ENCODE data around the gene SCAMP4. TPM values are rescaled to one million over a fixed set of nuclear protein-coding genes. Genes with fewer than 3 reads are reported as not detected.

Gene SCAMP4
- total and polyA plus RNA-seq, 9 of the 15 experiments (the other 6 are each of a cell fraction or from before 2014, with no cell fraction given) = 0.81 to 45.9 (median 12.8) TPM

- TF ChIP-seq, protein P1, sequence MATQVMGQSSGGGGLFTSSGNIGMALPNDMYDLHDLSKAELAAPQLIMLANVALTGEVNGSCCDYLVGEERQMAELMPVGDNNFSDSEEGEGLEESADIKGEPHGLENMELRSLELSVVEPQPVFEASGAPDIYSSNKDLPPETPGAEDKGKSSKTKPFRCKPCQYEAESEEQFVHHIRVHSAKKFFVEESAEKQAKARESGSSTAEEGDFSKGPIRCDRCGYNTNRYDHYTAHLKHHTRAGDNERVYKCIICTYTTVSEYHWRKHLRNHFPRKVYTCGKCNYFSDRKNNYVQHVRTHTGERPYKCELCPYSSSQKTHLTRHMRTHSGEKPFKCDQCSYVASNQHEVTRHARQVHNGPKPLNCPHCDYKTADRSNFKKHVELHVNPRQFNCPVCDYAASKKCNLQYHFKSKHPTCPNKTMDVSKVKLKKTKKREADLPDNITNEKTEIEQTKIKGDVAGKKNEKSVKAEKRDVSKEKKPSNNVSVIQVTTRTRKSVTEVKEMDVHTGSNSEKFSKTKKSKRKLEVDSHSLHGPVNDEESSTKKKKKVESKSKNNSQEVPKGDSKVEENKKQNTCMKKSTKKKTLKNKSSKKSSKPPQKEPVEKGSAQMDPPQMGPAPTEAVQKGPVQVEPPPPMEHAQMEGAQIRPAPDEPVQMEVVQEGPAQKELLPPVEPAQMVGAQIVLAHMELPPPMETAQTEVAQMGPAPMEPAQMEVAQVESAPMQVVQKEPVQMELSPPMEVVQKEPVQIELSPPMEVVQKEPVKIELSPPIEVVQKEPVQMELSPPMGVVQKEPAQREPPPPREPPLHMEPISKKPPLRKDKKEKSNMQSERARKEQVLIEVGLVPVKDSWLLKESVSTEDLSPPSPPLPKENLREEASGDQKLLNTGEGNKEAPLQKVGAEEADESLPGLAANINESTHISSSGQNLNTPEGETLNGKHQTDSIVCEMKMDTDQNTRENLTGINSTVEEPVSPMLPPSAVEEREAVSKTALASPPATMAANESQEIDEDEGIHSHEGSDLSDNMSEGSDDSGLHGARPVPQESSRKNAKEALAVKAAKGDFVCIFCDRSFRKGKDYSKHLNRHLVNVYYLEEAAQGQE (IDR thresholded peaks at IDR 0.05; ENCODE audit: borderline replicate concordance) = peak; percentile 91
- TF ChIP-seq, protein P1 (CRISPR knock-in tag; IDR thresholded peaks at IDR 0.05; ENCODE audit: low read depth) = no peak; the same call in 1 of the 2 replicates
- TF ChIP-seq, protein P2, sequence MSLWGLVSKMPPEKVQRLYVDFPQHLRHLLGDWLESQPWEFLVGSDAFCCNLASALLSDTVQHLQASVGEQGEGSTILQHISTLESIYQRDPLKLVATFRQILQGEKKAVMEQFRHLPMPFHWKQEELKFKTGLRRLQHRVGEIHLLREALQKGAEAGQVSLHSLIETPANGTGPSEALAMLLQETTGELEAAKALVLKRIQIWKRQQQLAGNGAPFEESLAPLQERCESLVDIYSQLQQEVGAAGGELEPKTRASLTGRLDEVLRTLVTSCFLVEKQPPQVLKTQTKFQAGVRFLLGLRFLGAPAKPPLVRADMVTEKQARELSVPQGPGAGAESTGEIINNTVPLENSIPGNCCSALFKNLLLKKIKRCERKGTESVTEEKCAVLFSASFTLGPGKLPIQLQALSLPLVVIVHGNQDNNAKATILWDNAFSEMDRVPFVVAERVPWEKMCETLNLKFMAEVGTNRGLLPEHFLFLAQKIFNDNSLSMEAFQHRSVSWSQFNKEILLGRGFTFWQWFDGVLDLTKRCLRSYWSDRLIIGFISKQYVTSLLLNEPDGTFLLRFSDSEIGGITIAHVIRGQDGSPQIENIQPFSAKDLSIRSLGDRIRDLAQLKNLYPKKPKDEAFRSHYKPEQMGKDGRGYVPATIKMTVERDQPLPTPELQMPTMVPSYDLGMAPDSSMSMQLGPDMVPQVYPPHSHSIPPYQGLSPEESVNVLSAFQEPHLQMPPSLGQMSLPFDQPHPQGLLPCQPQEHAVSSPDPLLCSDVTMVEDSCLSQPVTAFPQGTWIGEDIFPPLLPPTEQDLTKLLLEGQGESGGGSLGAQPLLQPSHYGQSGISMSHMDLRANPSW (CRISPR knock-in tag; IDR thresholded peaks at IDR 0.05) = 0 out of 2 replicates have a peak, but pooled peaks have one; percentile 14
- peak in 1 of 2 experiments; percentile 66; a peak in 1 of 4 replicates for TF ChIP-seq SRF (CRISPR knock-in tag; IDR thresholded peaks at IDR 0.05)
- TF ChIP-seq SMARCB1 (IDR thresholded peaks at IDR 0.05; ENCODE audit: insufficient read length, low read depth) = no peak
- TF ChIP-seq USF2 (CRISPR knock-in tag; IDR thresholded peaks at IDR 0.05) = peak; percentile 99
- TF ChIP-seq RBM14 (IDR thresholded peaks at IDR 0.05; ENCODE audit: borderline replicate concordance, insufficient read depth, low read depth, low read length) = 0 out of 2 replicates have a peak, but pooled peaks have one; percentile 79
- peak; percentile 79 for TF ChIP-seq NEUROD1 (IDR thresholded peaks at IDR 0.05; ENCODE audit: borderline replicate concordance, low read depth, low read length, partially characterized antibody)
- no peak; a peak in 1 of 4 replicates for TF ChIP-seq NONO (IDR thresholded peaks at IDR 0.05; ENCODE audit: low read depth in 2 of 2, low read length in 1 of 2)
- TF ChIP-seq, protein P3, sequence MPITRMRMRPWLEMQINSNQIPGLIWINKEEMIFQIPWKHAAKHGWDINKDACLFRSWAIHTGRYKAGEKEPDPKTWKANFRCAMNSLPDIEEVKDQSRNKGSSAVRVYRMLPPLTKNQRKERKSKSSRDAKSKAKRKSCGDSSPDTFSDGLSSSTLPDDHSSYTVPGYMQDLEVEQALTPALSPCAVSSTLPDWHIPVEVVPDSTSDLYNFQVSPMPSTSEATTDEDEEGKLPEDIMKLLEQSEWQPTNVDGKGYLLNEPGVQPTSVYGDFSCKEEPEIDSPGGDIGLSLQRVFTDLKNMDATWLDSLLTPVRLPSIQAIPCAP (CRISPR knock-in tag; IDR thresholded peaks at IDR 0.05; ENCODE audit: borderline replicate concordance) = no peak
- TF ChIP-seq GATAD2B (IDR thresholded peaks at IDR 0.05; ENCODE audit: borderline replicate concordance) = no peak; the same call in 1 of the 2 replicates
These were observed 29.3 kb upstream of the SCAMP4 start (continued) for GRCh38 chr19:1875646-1876495.

Measured in K562 (cell line).